HG03439 (cell line): ENCODE results near the gene UNC5CL.

Experiments
- ATAC-seq: cut with Tn5 transposase; IDR thresholded peaks from one replicate; pipeline ENCODE4 v1.9.1; 2021; ENCODE audit warnings: mild to moderate bottlenecking, moderate library complexity; ENCODE audit not compliant: unreplicated experiment

UNC5CL gene

GRCh38 chr6:41039060-41039998 lies at the start of gene UNC5CL:
UNC5CL (minus strand) TSS chr6:41039221; CDS start chr6:41035074, 4,147 bp downstream.
- ATAC-seq: no peak

- ATAC-seq: no peak
These were observed 49.4 kb upstream of the UNC5CL start for GRCh38 chr6:41088451-41088850.

- ATAC-seq: no peak
These were observed 46.2 kb upstream of the UNC5CL start for GRCh38 chr6:41085182-41085581.

- no peak for ATAC-seq
These were observed 44.1 kb upstream of the UNC5CL start for GRCh38 chr6:41083072-41083471.

GRCh38 chr6:41080621-41081020 lies 41.6 kb upstream of the UNC5CL start:
- ATAC-seq: no peak

GRCh38 chr6:41079080-41079479 lies 40.1 kb upstream of the UNC5CL start:
- ATAC-seq: no peak

- ATAC-seq: no peak
These were observed 39.1 kb upstream of the UNC5CL start for GRCh38 chr6:41078101-41078500.

- ATAC-seq: no peak
These were observed 38.5 kb upstream of the UNC5CL start for GRCh38 chr6:41077536-41077935.

GRCh38 chr6:41075651-41076626 lies 36.9 kb upstream of the UNC5CL start:
- ATAC-seq: no peak

GRCh38 chr6:41074692-41075436 lies 35.8 kb upstream of the UNC5CL start:
- no peak for ATAC-seq

- ATAC-seq: no peak
These were observed 35.1 kb upstream of the UNC5CL start for GRCh38 chr6:41073968-41074691.

GRCh38 chr6:41073203-41073967 lies 34.4 kb upstream of the UNC5CL start:
- ATAC-seq: peak; percentile 33

GRCh38 chr6:41072836-41073202 lies 33.8 kb upstream of the UNC5CL start, which contains the start of gene NFYA:
NFYA (plus strand) TSS chr6:41072974; CDS start chr6:41079090, 6,116 bp downstream.
- ATAC-seq: peak; percentile 59

GRCh38 chr6:41071923-41072835 lies 33.2 kb upstream of the UNC5CL start, which contains the start of gene OARD1:
OARD1 (minus strand) TSS chr6:41072356; CDS start chr6:41071634, 722 bp downstream.
- ATAC-seq: peak; percentile 68

- ATAC-seq: no peak
These were observed 32.5 kb upstream of the UNC5CL start for GRCh38 chr6:41071501-41071922.

GRCh38 chr6:41066867-41067304 lies 27.9 kb upstream of the UNC5CL start:
- ATAC-seq: no peak

GRCh38 chr6:41065550-41066026 lies 26.6 kb upstream of the UNC5CL start:
- no peak for ATAC-seq

- no peak for ATAC-seq
These were observed 25.8 kb upstream of the UNC5CL start for GRCh38 chr6:41064841-41065240.
